A673 (cell line): Measurements from ENCODE around the gene POLR2J3.
"Not testable (repeated sequence)": the region's sequence is repeated elsewhere in the genome, so short reads cannot be mapped to it uniquely, and the experiment has no call there.

Experiments used
- CTCF ChIP-seq: fragments of 300-800, 200-600 bp; sonication (generic); conservative IDR thresholded peaks from 2 replicates; pipeline ENCODE4 v1.5.1; 2017; ENCODE audit warnings: low read depth, mild to moderate bottlenecking, antibody characterized with exemption, low read length, moderate library complexity, mixed read lengths
- EZH2 ChIP-seq: fragments of 200-600 bp; sonication (generic); IDR thresholded peaks from 2 replicates; pipeline ENCODE4 v1.6.1; 2017; ENCODE audit warnings: borderline replicate concordance, low read depth, mild to moderate bottlenecking, mixed read lengths, antibody characterized with exemption, low read length; ENCODE audit not compliant: poor library complexity, severe bottlenecking

GRCh38 chr7:102544372-102544771 is 28.0 kb downstream of the POLR2J3 start:
- TF ChIP-seq CTCF, EZH2: not testable (repeated sequence)
